H1 (cell line): ENCODE measurements around the gene SBSN. TPM values are rescaled to one million over a fixed set of nuclear protein-coding genes. Genes with fewer than 3 reads are reported as not detected.

Experiments
- BACH1 ChIP-seq: IDR thresholded peaks from 2 replicates; pipeline ENCODE4 v1.6.1; 2012; ENCODE audit warnings: low read length, improper control_type of control experiment
- CBX8 ChIP-seq: fragments of 300-800, 300-1000 bp; sonication (generic); IDR thresholded peaks from 2 replicates; pipeline ENCODE4 v1.7.1; 2016; ENCODE audit warnings: low read depth, low read length, borderline replicate concordance
- EZH2 ChIP-seq: fragments of 200-600 bp; sonication (generic); IDR thresholded peaks from 2 replicates; pipeline ENCODE4 v1.7.1; 2012; ENCODE audit warnings: low read depth, mild to moderate bottlenecking, moderate library complexity, low read length, inconsistent platforms; ENCODE audit not compliant: severe bottlenecking
- FOSL1 ChIP-seq: IDR thresholded peaks from 2 replicates; pipeline ENCODE4 v1.6.1; 2011; ENCODE audit warnings: mild to moderate bottlenecking, low read depth, low read length, moderate library complexity; ENCODE audit not compliant: insufficient read depth
- KDM5A ChIP-seq: fragments of 200-600 bp; IDR thresholded peaks from 2 replicates; pipeline ENCODE4 v1.7.1; 2012; ENCODE audit warnings: mild to moderate bottlenecking, low read length, inconsistent platforms, mixed read lengths
- POLR2A ChIP-seq, 2 experiments: IDR thresholded peaks; 1 replicate in 1 of 2; 2 replicates in 1 of 2; pipeline ENCODE4 v1.6.1; 2011; ENCODE audit warnings: low read depth in 2 of 2, low read length in 2 of 2, mild to moderate bottlenecking in 2 of 2; ENCODE audit errors: control extremely low read depth in 1 of 2
- polyA plus RNA-seq, 7 experiments: library from polyadenylated mRNA; depleted of rRNA in 3 of 7; stranded (reverse) in 5 of 7; unstranded in 2 of 7; fragments of >200 nt in 5 of 7; fragments of 200-250 nt in 2 of 7; gene quantifications; 1 replicate in 5 of 7; 2 replicates in 1 of 7; 4 replicates in 1 of 7; pipeline versions ENCODE4 v1.2.1 to v1.2.3, GENCODE V29; 2011 to 2013; ENCODE audit warnings: missing spikeins in 2 of 7, mixed read lengths in 2 of 7
- total RNA-seq: library from RNA; stranded (reverse); fragmentation: NEBNext Ultra II Directional; extraction: Animal tissue kit (Norgen Biotek cat#: 25700); gene quantifications from 2 replicates; pipeline ENCODE4 v1.2.1, GENCODE V29; 2021

Gene SBSN
- total and polyA plus RNA-seq, 2 of the 8 experiments (the other 6 are each of a cell fraction or from before 2014, with no cell fraction given) = not detected

DNA sequence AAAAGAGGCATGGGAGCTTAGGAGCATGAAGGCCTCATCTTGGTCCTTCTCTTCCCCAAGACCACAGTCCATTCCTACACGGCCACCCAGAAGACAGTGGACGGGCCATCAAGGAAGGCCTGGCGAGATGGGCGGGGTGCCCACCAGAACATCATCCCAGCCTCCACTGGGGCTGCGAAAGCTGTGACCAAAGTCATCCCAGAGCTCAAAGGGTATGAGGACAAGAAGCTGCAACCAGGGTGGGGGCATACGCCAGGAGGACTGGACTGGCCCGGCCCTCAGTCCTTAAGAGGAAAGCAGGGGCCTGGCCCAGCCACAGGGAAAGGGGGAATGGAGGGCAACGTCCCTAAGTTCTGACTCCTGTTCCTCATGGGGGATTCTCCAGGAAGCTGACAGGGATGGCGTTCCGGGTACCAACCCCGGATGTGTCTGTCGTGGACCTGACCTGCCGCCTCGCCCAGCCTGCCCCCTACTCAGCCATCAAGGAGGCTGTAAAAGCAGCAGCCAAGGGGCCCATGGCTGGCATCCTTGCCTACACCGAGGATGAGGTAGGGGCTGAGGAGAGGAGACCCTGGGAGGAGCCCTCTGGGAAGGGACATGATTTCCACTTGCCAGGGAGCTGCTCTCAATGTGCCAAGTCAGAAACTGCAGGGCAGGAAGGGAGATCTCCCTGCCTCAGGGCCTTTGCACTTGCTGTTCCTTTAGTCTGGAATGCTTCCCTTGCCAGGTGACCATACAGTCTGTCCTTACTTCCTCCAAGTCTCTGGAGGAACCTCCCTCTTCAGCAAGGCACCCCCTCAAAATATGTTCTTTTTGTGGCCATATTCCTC, 15.4 kb upstream of the SBSN start (continued):
- TF ChIP-seq FOSL1 (no peak), BACH1 (no peak), POLR2A (IDR thresholded peaks at IDR 0.05; ENCODE audit: control extremely low read depth in 1 of 2, low read depth in 2 of 2, low read length in 2 of 2) (no peak), KDM5A (no peak), EZH2 (no peak), CBX8 (no peak)
